GM12873 (cell line): ENCODE results near the gene DGCR2.

Experiments
- TF ChIP-seq, protein P1 (sequence below): IDR thresholded peaks from 2 replicates; pipeline ENCODE4 v1.5.1; 2012; ENCODE audit warnings: low read depth, mild to moderate bottlenecking, moderate library complexity, low read length, control low read depth; ENCODE audit not compliant: insufficient read depth; ENCODE audit errors: missing control alignments

Gene DGCR2

DNA sequence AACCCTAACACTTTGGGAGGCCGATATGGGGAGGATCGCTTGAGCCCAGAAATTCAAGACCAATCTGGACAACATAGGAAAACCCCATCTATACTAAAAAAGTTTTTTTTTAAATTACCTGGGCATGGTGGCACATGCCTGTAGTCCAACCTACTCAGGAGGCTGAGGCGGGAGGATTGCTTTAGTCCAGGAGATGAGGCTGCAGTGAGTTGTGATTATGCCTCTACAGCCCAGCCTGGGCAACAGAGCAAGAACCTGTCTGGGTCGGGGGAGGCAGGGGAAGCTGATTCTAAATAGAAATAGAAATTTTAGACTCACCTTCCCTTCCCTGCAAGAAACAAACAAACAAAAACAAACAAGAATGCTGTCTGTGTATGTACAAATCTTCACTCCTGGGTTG lies 133.3 kb downstream of the DGCR2 start:
- TF ChIP-seq, protein P1, sequence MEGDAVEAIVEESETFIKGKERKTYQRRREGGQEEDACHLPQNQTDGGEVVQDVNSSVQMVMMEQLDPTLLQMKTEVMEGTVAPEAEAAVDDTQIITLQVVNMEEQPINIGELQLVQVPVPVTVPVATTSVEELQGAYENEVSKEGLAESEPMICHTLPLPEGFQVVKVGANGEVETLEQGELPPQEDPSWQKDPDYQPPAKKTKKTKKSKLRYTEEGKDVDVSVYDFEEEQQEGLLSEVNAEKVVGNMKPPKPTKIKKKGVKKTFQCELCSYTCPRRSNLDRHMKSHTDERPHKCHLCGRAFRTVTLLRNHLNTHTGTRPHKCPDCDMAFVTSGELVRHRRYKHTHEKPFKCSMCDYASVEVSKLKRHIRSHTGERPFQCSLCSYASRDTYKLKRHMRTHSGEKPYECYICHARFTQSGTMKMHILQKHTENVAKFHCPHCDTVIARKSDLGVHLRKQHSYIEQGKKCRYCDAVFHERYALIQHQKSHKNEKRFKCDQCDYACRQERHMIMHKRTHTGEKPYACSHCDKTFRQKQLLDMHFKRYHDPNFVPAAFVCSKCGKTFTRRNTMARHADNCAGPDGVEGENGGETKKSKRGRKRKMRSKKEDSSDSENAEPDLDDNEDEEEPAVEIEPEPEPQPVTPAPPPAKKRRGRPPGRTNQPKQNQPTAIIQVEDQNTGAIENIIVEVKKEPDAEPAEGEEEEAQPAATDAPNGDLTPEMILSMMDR = no peak

DNA sequence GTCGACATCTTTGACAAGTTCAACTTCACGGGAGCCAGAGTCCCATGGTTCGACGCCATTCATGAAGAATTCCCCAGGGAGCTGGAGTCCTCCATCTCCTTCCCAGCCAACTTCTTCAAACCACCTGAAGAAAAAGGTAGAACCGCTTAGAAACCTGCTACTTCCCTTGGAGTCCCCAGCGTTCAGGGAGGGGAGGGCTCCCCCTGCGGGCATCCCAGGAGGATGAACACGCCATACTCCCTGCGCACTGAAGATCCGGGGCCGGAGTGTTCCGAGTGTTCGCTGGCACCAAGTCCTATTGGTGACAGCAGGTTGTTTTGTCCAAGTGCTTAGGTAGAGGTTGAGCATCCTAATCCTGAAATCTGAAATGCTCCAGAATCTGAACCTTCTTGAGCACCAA lies 134.4 kb downstream of the DGCR2 start:
- TF ChIP-seq, protein P1 = peak; percentile 35
